DND-41 (cell line): ENCODE results near the gene FIGLA.

Experiments
- ATAC-seq: fragments of 200-7000 bp; cut with Tn5 transposase; 3 replicates; pipeline ENCODE4 v1.9.1; 2021; ENCODE audit warnings: low read depth; ENCODE audit not compliant: insufficient read depth
- DNase-seq: peaks from one replicate; pipeline ENCODE4 v3.0.0-alpha.2; 2020
- H2AFZ ChIP-seq: 2 replicates; pipeline ENCODE4 v1.6.0; 2012; ENCODE audit warnings: low read depth, low read length
- H3K27ac ChIP-seq: 2 replicates; pipeline ENCODE4 v1.5.1; 2012; ENCODE audit warnings: low read length, inconsistent platforms
- H3K27me3 ChIP-seq: fragments of 200-600 bp; sonication (generic); 2 replicates; pipeline ENCODE4 v1.6.0; 2012; ENCODE audit warnings: low read length, mild to moderate bottlenecking, inconsistent platforms; ENCODE audit not compliant: insufficient read depth, poor library complexity
- H3K36me3 ChIP-seq: 2 replicates; pipeline ENCODE4 v1.5.1; 2012; ENCODE audit warnings: low read length, inconsistent platforms; ENCODE audit not compliant: insufficient read depth
- H3K4me1 ChIP-seq: 2 replicates; pipeline ENCODE4 v1.5.1; 2012; ENCODE audit warnings: mild to moderate bottlenecking, low read length; ENCODE audit not compliant: insufficient read depth
- H3K4me2 ChIP-seq: 2 replicates; pipeline ENCODE4 v1.6.0; 2012; ENCODE audit warnings: mild to moderate bottlenecking, moderate library complexity, low read length, inconsistent platforms; ENCODE audit not compliant: insufficient read depth
- H3K4me3 ChIP-seq, 2 experiments: fragments of 200-600 bp in 1 of 2; shearing (Covaris generic) in 1 of 2; 2 replicates each; pipeline ENCODE4 v1.5.1; 2012 to 2016; ENCODE audit warnings: inconsistent platforms in 2 of 2, low read length in 2 of 2, mild to moderate bottlenecking in 2 of 2, low read depth in 1 of 2, moderate library complexity in 1 of 2
- H3K79me2 ChIP-seq: 2 replicates; pipeline ENCODE4 v1.6.0; 2012; ENCODE audit warnings: low read length, inconsistent platforms; ENCODE audit not compliant: insufficient read depth
- H3K9ac ChIP-seq: 2 replicates; pipeline ENCODE4 v1.6.0; 2012; ENCODE audit warnings: low read depth, mild to moderate bottlenecking, inconsistent platforms, low read length, moderate library complexity
- H3K9me3 ChIP-seq: 2 replicates; pipeline ENCODE4 v1.5.1; 2012; ENCODE audit warnings: low read length, moderate library complexity, mild to moderate bottlenecking, inconsistent platforms; ENCODE audit not compliant: insufficient read depth, severe bottlenecking
- H4K20me1 ChIP-seq: 2 replicates; pipeline ENCODE4 v1.6.0; 2012; ENCODE audit warnings: low read length; ENCODE audit not compliant: insufficient read depth
- CTCF ChIP-seq: IDR thresholded peaks from 2 replicates; pipeline ENCODE4 v1.5.1; 2012; ENCODE audit warnings: borderline replicate concordance, low read length, moderate library complexity, mild to moderate bottlenecking; ENCODE audit not compliant: poor library complexity, severe bottlenecking; ENCODE audit errors: extremely low read depth
- EZH2 ChIP-seq: IDR thresholded peaks from 3 replicates; pipeline ENCODE4 v1.6.1; 2012; ENCODE audit warnings: borderline replicate concordance, low read depth, mild to moderate bottlenecking, moderate library complexity, low read length, inconsistent platforms; ENCODE audit not compliant: severe bottlenecking

FIGLA gene

GRCh38 chr2:70790136-70790828, at the start of gene FIGLA:
Gene FIGLA (minus strand): TSS chr2:70790643. CDS start chr2:70790638, 5 bp downstream.
- no peak for DNase-seq
- no peak within 1 kb of the TSS for H3K4me2 ChIP-seq
- no peak within 1 kb of the TSS for H3K9ac ChIP-seq

GRCh38 chr2:70837980-70838925, 47.8 kb upstream of the FIGLA start:
- H3K4me1 ChIP-seq: no peaks in the 10 kb centered on the region
- ATAC-seq: no peak
- no peaks in the 10 kb centered on the region for H3K9me3 ChIP-seq
- H3K36me3 ChIP-seq: no peaks in the 10 kb centered on the region
- TF ChIP-seq CTCF (no peak), EZH2 (no peak)
- H3K27me3 ChIP-seq: no peaks in the 10 kb centered on the region
- H3K9ac ChIP-seq: no peak overlapping the region
- no peak overlapping the region for H3K4me3 ChIP-seq
- no peak overlapping the region for H2AFZ ChIP-seq
- DNase-seq: no peak
- H3K27ac ChIP-seq: no peak overlapping the region
- H4K20me1 ChIP-seq: peaks cover 2% of the 10 kb centered on the region; the same call in 1 of the 2 replicates
- H3K79me2 ChIP-seq: no peaks in the 10 kb centered on the region
- H3K4me2 ChIP-seq: no peak overlapping the region

More at GRCh38 chr2:70790136-70790828, at the start of gene FIGLA:
- Histone ChIP-seq H3K9me3 (no peaks in the 10 kb centered on the region), H4K20me1 (no peaks in the 10 kb centered on the region), H3K79me2 (no peaks in the 10 kb centered on the region), H3K27ac (no peak within 1 kb of the TSS), H3K4me1 (no peaks in the 10 kb centered on the region), H2AFZ (no peak within 1 kb of the TSS), H3K27me3 (peaks cover 18% of the 10 kb centered on the region), H3K36me3 (no peaks in the 10 kb centered on the region), H3K4me3 (no peak within 1 kb of the TSS)
- no peak for ATAC-seq
- TF ChIP-seq CTCF (no peak), EZH2 (no peak)

- Histone ChIP-seq H3K4me1 (no peaks in the 10 kb centered on the region), H3K27me3 (peaks cover 3% of the 10 kb centered on the region), H3K79me2 (no peaks in the 10 kb centered on the region), H3K9ac (no peak within 1 kb of the TSS), H3K4me3 (no peak within 1 kb of the TSS), H3K4me2 (no peak within 1 kb of the TSS), H3K36me3 (no peaks in the 10 kb centered on the region), H3K9me3 (no peaks in the 10 kb centered on the region), H4K20me1 (peaks cover 2% of the 10 kb centered on the region; the same call in 1 of the 2 replicates), H2AFZ (no peak within 1 kb of the TSS), H3K27ac (no peak within 1 kb of the TSS)
- DNase-seq (no peak), ATAC-seq (no peak)
- TF ChIP-seq EZH2: no peak
- TF ChIP-seq CTCF: no peak
These were observed 45.2 kb upstream of the FIGLA start, which contains the start of gene CD207 for GRCh38 chr2:70835643-70836042. Gene CD207 (minus strand): TSS chr2:70835816. CDS start chr2:70835776, 40 bp downstream.
